ENCODE data around the gene CRY2. TPM values are rescaled to one million over a fixed set of nuclear protein-coding genes. Genes with fewer than 3 reads are reported as not detected.
"Not testable (repeated sequence)": the region's sequence is repeated elsewhere in the genome, so short reads cannot be mapped to it uniquely, and the experiment has no call there.

The CRY2 gene
- total RNA-seq, 1 donor from 2014 or later: 56.8 TPM

GRCh38 chr11:45818961-45819605 lies 28.2 kb upstream of the CRY2 start:
- H3K4me3 Mint-ChIP-seq: peak overlapping the region; percentile 4
- intact Hi-C loops (cut with micrococcal nuclease): loop anchor here (1.0 kb wide), 2 partner anchors 14 to 28 kb away; partner anchors contain the start of genes CRY2 and SLC35C1
- peaks cover 42% of the 10 kb centered on the region for H3K4me1 Mint-ChIP-seq
- H3K36me3 Mint-ChIP-seq (ENCODE audit: low read depth): no peaks in the 10 kb centered on the region
- H3K27me3 Mint-ChIP-seq: no peaks in the 10 kb centered on the region
- H3K27ac Mint-ChIP-seq: peak overlapping the region; percentile 73
- H3K9me3 Mint-ChIP-seq: no peaks in the 10 kb centered on the region
- ATAC-seq (ENCODE audit: low read depth): peak; percentile 76
- CTCF ChIA-PET: interaction anchor here (1.1 to 2.2 kb wide), 2 partner anchors 23 to 47 kb away, joined by 3 to 9 read pairs; no protein-coding TSS in a partner anchor
- POLR2A ChIA-PET: interaction anchor here (1.3 to 4.1 kb wide), 2 partner anchors 14 to 27 kb away, joined by 5 to 20 read pairs; partner anchors contain the start of genes CRY2 and SLC35C1
- DNase-seq: no peak
- TF ChIP-seq CTCF (IDR thresholded peaks at IDR 0.05): no peak

- no peak for ATAC-seq (ENCODE audit: low read depth)
- Mint-ChIP-seq H3K4me1 (peaks cover 42% of the 10 kb centered on the region), H3K36me3 (ENCODE audit: low read depth) (no peaks in the 10 kb centered on the region), H3K27ac (no peak overlapping the region), H3K9me3 (no peaks in the 10 kb centered on the region), H3K27me3 (peaks cover 4% of the 10 kb centered on the region), H3K4me3 (no peak overlapping the region)
- TF ChIP-seq CTCF (IDR thresholded peaks at IDR 0.05): no peak
- POLR2A ChIA-PET: interaction anchor here (4.1 kb wide), 1 partner anchor 26 kb away, joined by 20 read pairs; the partner anchor contains the start of gene CRY2
- intact Hi-C loops (cut with micrococcal nuclease): no loop called here
- CTCF ChIA-PET: interaction anchor here (2.2 kb wide), 1 partner anchor 48 kb away, joined by 9 read pairs; no protein-coding TSS in a partner anchor
- DNase-seq: no peak
Measured at GRCh38 chr11:45820211-45820857, 26.9 kb upstream of the CRY2 start.

- H3K4me3 Mint-ChIP-seq; DNase-seq; ATAC-seq (ENCODE audit: low read depth); H3K9me3 Mint-ChIP-seq; H3K36me3 Mint-ChIP-seq (ENCODE audit: low read depth); H3K27ac Mint-ChIP-seq; H3K4me1 Mint-ChIP-seq; intact Hi-C loops (cut with micrococcal nuclease); CTCF ChIA-PET: not testable (repeated sequence)
- POLR2A ChIA-PET: interaction anchor here (0.7 kb wide), 1 partner anchor 15 kb away, joined by 3 read pairs; no protein-coding TSS in a partner anchor
- peaks cover 29% of the 10 kb centered on the region for H3K27me3 Mint-ChIP-seq
Measured at GRCh38 chr11:45826492-45826891, 20.8 kb upstream of the CRY2 start.

GRCh38 chr11:45827123-45827522 lies 20.2 kb upstream of the CRY2 start:
- Mint-ChIP-seq H3K4me3 (no peak overlapping the region), H3K36me3 (ENCODE audit: low read depth) (no peaks in the 10 kb centered on the region), H3K27me3 (peaks cover 29% of the 10 kb centered on the region), H3K4me1 (peaks cover 8% of the 10 kb centered on the region), H3K9me3 (no peaks in the 10 kb centered on the region), H3K27ac (no peak overlapping the region)
- ATAC-seq (ENCODE audit: low read depth) (no peak), DNase-seq (no peak)
- TF ChIP-seq CTCF (IDR thresholded peaks at IDR 0.05): no peak
- ChIA-PET POLR2A (interaction anchor here (0.7 kb wide), 1 partner anchor 14 kb away, joined by 3 read pairs; no protein-coding TSS in a partner anchor), CTCF (no interaction called here)
- intact Hi-C loops (cut with micrococcal nuclease): no loop called here

GRCh38 chr11:45828996-45829395 lies 18.3 kb upstream of the CRY2 start:
- no peak overlapping the region for H3K4me3 Mint-ChIP-seq
- H3K27ac Mint-ChIP-seq: no peak overlapping the region
- CTCF ChIA-PET: interaction anchor here (0.9 kb wide), 1 partner anchor 13 kb away, joined by 3 read pairs; no protein-coding TSS in a partner anchor
- H3K36me3 Mint-ChIP-seq (ENCODE audit: low read depth): no peaks in the 10 kb centered on the region
- no peak for TF ChIP-seq CTCF (IDR thresholded peaks at IDR 0.05)
- H3K27me3 Mint-ChIP-seq: peaks cover 29% of the 10 kb centered on the region
- intact Hi-C loops (cut with micrococcal nuclease): no loop called here
- peaks cover 1% of the 10 kb centered on the region for H3K4me1 Mint-ChIP-seq
- POLR2A ChIA-PET: no interaction called here
- no peak for DNase-seq
- H3K9me3 Mint-ChIP-seq: no peaks in the 10 kb centered on the region
- no peak for ATAC-seq (ENCODE audit: low read depth)
